KOPT-K1 (cell line): ENCODE measurements around the gene KCNQ1.

Experiments
- H3K27ac ChIP-seq: fragments of 200-600 bp; sonication (generic); 2 replicates; pipeline ENCODE4 v1.5.1; 2016; ENCODE audit warnings: antibody characterized with exemption, mild to moderate bottlenecking, low read depth, low read length; ENCODE audit not compliant: poor library complexity, severe bottlenecking
- H3K36me3 ChIP-seq: fragments of 200-600 bp; sonication (generic); 2 replicates; pipeline ENCODE4 v1.5.1; 2017; ENCODE audit warnings: antibody characterized with exemption, mild to moderate bottlenecking, low read length, moderate library complexity; ENCODE audit not compliant: insufficient read depth
- H3K9me3 ChIP-seq: fragments of 200-600 bp; sonication (generic); 2 replicates; pipeline ENCODE4 v1.5.1; 2017; ENCODE audit warnings: antibody characterized with exemption, low read length, mild to moderate bottlenecking; ENCODE audit not compliant: insufficient read depth, poor library complexity, severe bottlenecking

KCNQ1 gene

GRCh38 chr11:2771758-2772466, 327.1 kb downstream of the KCNQ1 start:
- Histone ChIP-seq H3K9me3 (no peaks in the 10 kb centered on the region), H3K36me3 (no peaks in the 10 kb centered on the region), H3K27ac (no peak overlapping the region)

- no peak overlapping the region for H3K27ac ChIP-seq
- no peaks in the 10 kb centered on the region for H3K9me3 ChIP-seq
- no peaks in the 10 kb centered on the region for H3K36me3 ChIP-seq
Measured at GRCh38 chr11:2772544-2773031, 327.8 kb downstream of the KCNQ1 start.

GRCh38 chr11:2774173-2775082, 329.6 kb downstream of the KCNQ1 start:
- Histone ChIP-seq H3K36me3 (no peaks in the 10 kb centered on the region), H3K27ac (no peak overlapping the region), H3K9me3 (no peaks in the 10 kb centered on the region)

- no peak overlapping the region for H3K27ac ChIP-seq
- H3K9me3 ChIP-seq: no peaks in the 10 kb centered on the region
- no peaks in the 10 kb centered on the region for H3K36me3 ChIP-seq
Measured at GRCh38 chr11:2775083-2775625, 330.3 kb downstream of the KCNQ1 start.

- no peak overlapping the region for H3K27ac ChIP-seq
- H3K9me3 ChIP-seq: no peaks in the 10 kb centered on the region
Measured at GRCh38 chr11:2775626-2776350, 331.0 kb downstream of the KCNQ1 start.

GRCh38 chr11:2776351-2777061, 331.7 kb downstream of the KCNQ1 start:
- Histone ChIP-seq H3K27ac (no peak overlapping the region), H3K36me3 (no peaks in the 10 kb centered on the region), H3K9me3 (no peaks in the 10 kb centered on the region)

More at GRCh38 chr11:2775626-2776350, 331.0 kb downstream of the KCNQ1 start:
- no peaks in the 10 kb centered on the region for H3K36me3 ChIP-seq

- Histone ChIP-seq H3K9me3 (no peaks in the 10 kb centered on the region), H3K27ac (no peak overlapping the region), H3K36me3 (no peaks in the 10 kb centered on the region)
Measured at GRCh38 chr11:2777386-2777785, 332.6 kb downstream of the KCNQ1 start.

GRCh38 chr11:2777871-2778629, 333.2 kb downstream of the KCNQ1 start:
- no peaks in the 10 kb centered on the region for H3K9me3 ChIP-seq
- no peaks in the 10 kb centered on the region for H3K36me3 ChIP-seq
- no peak overlapping the region for H3K27ac ChIP-seq

GRCh38 chr11:2778630-2779498, 334.1 kb downstream of the KCNQ1 start:
- no peaks in the 10 kb centered on the region for H3K36me3 ChIP-seq
- no peak overlapping the region for H3K27ac ChIP-seq
- H3K9me3 ChIP-seq: no peaks in the 10 kb centered on the region

GRCh38 chr11:2779499-2779980, 334.7 kb downstream of the KCNQ1 start:
- Histone ChIP-seq H3K36me3 (no peaks in the 10 kb centered on the region), H3K9me3 (no peaks in the 10 kb centered on the region), H3K27ac (no peak overlapping the region)

GRCh38 chr11:2779981-2780849, 335.4 kb downstream of the KCNQ1 start:
- no peaks in the 10 kb centered on the region for H3K9me3 ChIP-seq
- no peaks in the 10 kb centered on the region for H3K36me3 ChIP-seq
- no peak overlapping the region for H3K27ac ChIP-seq

GRCh38 chr11:2780850-2781407, 336.1 kb downstream of the KCNQ1 start:
- Histone ChIP-seq H3K9me3 (no peaks in the 10 kb centered on the region), H3K36me3 (no peaks in the 10 kb centered on the region), H3K27ac (no peak overlapping the region)
